Peyer's patch (tissue), 4 donors: Measurements from ENCODE around the gene GJE1. TPM values are rescaled to one million over a fixed set of nuclear protein-coding genes. Genes with fewer than 3 reads are reported as not detected.

Source experiments
- DNase-seq, 3 donors: peaks; one replicate each; pipeline ENCODE4 v3.0.0-alpha.2; 2017 to 2019
- H3K27ac ChIP-seq, 4 donors: fragments of 200-600 bp; sonication (generic); one replicate each; pipeline ENCODE4 v1.5.1; 2016 to 2019
- H3K27me3 ChIP-seq, 2 donors: fragments of 200-600 bp; sonication (generic); one replicate each; pipeline ENCODE4 v1.5.1; 2019
- H3K36me3 ChIP-seq, 3 donors: fragments of 200-600 bp; sonication (generic); one replicate each; pipeline ENCODE4 v1.5.1; 2016 to 2019
- H3K4me1 ChIP-seq, 4 donors: fragments of 200-600 bp; sonication (generic); one replicate each; pipeline ENCODE4 v1.5.1; 2016 to 2019
- H3K4me3 ChIP-seq, 4 donors: fragments of 200-600 bp; sonication (generic); 1 replicate in 3 of 4; 2 replicates in 1 of 4; pipeline ENCODE4 v1.5.1; 2016 to 2019; ENCODE audit warnings: mild to moderate bottlenecking in 1 of 4
- H3K9me3 ChIP-seq, 4 donors: fragments of 200-600 bp; sonication (generic); one replicate each; pipeline ENCODE4 v1.5.1; 2016 to 2019; ENCODE audit warnings: mild to moderate bottlenecking in 1 of 4
- POLR2A ChIP-seq, 2 donors: fragments of 450-650 bp; IDR thresholded peaks; one replicate each; pipeline ENCODE4 v1.5.1; 2017; ENCODE audit warnings: antibody characterized with exemption in 2 of 2, mild to moderate bottlenecking in 2 of 2, moderate library complexity in 2 of 2
- total RNA-seq, 4 donors: library from RNA; depleted of rRNA; stranded (reverse); fragments of >200 nt; gene quantifications; one replicate each; pipeline ENCODE4 v1.1.0, GENCODE V29; 2016
- TF ChIP-seq, protein P1 (sequence below), 6 experiments: fragments of 450-650 bp in 4 of 6; fragments of 200-600 bp in 2 of 6; sonication (generic) in 1 of 6; IDR thresholded peaks; one replicate each; pipeline ENCODE4 v1.5.1; 2017 to 2019; ENCODE audit warnings: antibody characterized with exemption in 6 of 6, mild to moderate bottlenecking in 3 of 6, moderate library complexity in 1 of 6

The GJE1 gene
- total RNA-seq, 4 donors from 2014 or later: not detected

DNA sequence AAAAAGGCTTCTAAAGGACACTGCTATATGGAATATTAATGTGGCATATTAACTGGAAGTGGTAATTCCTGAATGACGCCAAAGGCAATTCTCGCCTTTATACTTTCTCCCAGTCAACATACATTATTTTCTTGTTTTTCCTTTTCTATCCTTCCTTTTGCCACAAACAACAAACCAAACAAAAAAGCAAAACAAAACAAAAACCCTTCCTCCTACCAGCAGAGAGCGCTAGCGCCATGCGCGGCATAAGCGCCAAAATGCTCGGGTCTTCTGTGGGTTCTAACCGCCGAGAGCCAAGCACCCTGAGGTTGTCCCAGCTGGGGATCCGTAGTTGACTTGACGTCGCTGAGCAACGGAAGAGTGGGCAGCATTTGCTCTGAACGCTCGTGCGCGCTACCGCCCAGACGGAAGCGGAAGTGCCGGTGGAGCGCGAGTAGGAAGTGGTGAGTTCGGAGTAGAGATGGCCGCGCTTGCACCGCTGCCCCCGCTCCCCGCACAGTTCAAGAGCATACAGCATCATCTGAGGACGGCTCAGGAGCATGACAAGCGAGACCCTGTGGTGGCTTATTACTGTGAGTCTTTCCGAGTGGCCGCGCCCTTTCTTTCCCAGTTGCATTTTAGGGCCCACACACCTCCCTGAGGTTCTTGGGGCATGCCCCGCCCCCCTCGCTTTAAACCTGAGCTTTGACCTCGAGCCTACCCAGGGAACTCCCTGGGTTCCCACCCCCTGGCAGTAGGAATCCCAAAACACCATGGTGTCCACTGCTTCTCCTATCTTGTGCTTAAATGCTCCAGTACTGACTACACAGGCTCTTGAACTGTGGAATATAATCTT lies 14.3 kb downstream of the GJE1 start, which contains the start of the genes NMBR and VTA1:
NMBR (minus strand) TSS at position 295 of the 835 bp plus-strand sequence. CDS start 58,464 bp downstream, outside the sequence.
VTA1 (plus strand) TSS at position 436 of the 835 bp plus-strand sequence; CDS start at position 461, 25 bp downstream.
- peaks cover 0 to 20% (median 7%) of the 10 kb centered on the region in 4 donors for H3K4me1 ChIP-seq

DNA sequence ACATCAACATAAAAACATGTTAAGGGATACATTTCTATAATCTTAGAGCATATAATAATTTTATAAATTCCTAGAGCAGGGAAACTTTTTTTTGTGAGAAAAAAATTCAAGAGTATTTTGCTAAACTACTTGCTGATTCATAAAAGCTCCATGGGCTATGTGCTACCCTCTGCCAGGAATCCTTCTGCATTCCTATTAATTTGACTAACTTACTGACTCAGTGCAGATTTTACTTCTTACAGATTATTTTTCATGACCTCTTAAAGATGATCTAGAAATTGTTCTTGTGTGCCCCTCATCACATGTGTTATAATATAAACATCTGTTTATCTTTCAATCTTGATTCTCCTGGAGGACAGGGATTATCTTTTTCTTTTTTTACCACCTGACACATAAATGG lies 20.0 kb downstream of the GJE1 start:
- TF ChIP-seq, protein P1, sequence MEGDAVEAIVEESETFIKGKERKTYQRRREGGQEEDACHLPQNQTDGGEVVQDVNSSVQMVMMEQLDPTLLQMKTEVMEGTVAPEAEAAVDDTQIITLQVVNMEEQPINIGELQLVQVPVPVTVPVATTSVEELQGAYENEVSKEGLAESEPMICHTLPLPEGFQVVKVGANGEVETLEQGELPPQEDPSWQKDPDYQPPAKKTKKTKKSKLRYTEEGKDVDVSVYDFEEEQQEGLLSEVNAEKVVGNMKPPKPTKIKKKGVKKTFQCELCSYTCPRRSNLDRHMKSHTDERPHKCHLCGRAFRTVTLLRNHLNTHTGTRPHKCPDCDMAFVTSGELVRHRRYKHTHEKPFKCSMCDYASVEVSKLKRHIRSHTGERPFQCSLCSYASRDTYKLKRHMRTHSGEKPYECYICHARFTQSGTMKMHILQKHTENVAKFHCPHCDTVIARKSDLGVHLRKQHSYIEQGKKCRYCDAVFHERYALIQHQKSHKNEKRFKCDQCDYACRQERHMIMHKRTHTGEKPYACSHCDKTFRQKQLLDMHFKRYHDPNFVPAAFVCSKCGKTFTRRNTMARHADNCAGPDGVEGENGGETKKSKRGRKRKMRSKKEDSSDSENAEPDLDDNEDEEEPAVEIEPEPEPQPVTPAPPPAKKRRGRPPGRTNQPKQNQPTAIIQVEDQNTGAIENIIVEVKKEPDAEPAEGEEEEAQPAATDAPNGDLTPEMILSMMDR (IDR thresholded peaks at IDR 0.05): no peak
- Histone ChIP-seq H3K27ac (no peak overlapping the region), H3K4me3 (no peak overlapping the region), H3K9me3 (no peaks in the 10 kb centered on the region), H3K4me1 (peaks cover 0 to 16% (median 6%) of the 10 kb centered on the region in 4 donors), H3K36me3 (peaks cover 0 to 7% (median 0%) of the 10 kb centered on the region in 3 donors), H3K27me3 (no peaks in the 10 kb centered on the region)
- no peak for DNase-seq

More for the DNA sequence above, 14.3 kb downstream of the GJE1 start, which contains the start of the genes NMBR and VTA1:
- Histone ChIP-seq H3K36me3 (peaks cover 0 to 7% (median 0%) of the 10 kb centered on the region in 3 donors), H3K4me3 (peak within 1 kb of the TSS; percentile 64 to 84 (median 72)), H3K9me3 (no peaks in the 10 kb centered on the region), H3K27me3 (no peaks in the 10 kb centered on the region), H3K27ac (peak within 1 kb of the TSS; percentile 38 to 78 (median 62))
- DNase-seq: peak; percentile 95 to 99 (median 96)
- TF ChIP-seq POLR2A (IDR thresholded peaks at IDR 0.05): peak; percentile 45 to 53
- TF ChIP-seq, protein P1 (IDR thresholded peaks at IDR 0.05): peak; percentile 75 to 96 (median 90)

DNA sequence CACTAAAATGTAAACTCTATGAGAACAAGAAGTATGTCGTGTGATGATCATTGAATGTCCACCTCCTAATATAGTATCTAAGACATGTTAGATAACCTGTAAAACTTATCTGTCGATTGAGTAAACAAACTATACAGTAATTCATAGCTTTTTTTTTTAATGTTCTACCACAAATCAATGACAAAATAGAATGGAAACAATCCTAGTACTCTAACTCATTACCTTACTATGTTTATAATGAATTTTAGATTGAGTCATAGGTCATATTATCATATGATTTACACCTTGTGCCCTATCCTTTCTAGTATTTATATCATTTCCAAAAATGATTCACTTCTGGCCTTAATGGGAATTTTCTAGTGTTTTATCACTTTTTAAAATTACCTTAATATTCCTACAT lies 20.5 kb downstream of the GJE1 start:
- DNase-seq: no peak
- Histone ChIP-seq H3K4me3 (no peak overlapping the region), H3K27ac (no peak overlapping the region), H3K27me3 (no peaks in the 10 kb centered on the region), H3K36me3 (peaks cover 0 to 7% (median 0%) of the 10 kb centered on the region in 3 donors), H3K4me1 (peaks cover 0 to 11% (median 3%) of the 10 kb centered on the region in 4 donors), H3K9me3 (no peaks in the 10 kb centered on the region)
- TF ChIP-seq POLR2A (IDR thresholded peaks at IDR 0.05): no peak
- TF ChIP-seq, protein P1 (IDR thresholded peaks at IDR 0.05): no peak

DNA sequence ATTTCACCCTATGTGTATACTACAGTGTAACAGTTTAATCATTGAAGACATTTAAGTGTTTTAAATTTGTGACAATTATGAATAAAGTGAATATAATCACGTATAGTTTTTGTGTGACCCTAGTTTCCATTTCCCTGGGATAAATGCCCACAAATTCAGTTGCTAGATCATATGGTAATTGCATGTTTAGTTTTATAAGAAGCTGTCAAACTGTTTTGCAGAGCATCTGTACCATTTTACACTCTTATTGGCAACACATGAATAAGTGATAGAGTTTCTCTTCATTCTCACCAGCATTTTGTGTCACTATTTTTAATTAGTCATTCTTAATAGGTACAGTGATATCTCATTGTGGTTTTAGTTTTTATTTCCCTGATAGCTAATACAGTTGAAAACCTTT lies 21.6 kb downstream of the GJE1 start:
- no peaks in the 10 kb centered on the region for H3K9me3 ChIP-seq
- DNase-seq: no peak
- H3K4me3 ChIP-seq: no peak overlapping the region
- peaks cover 0 to 7% (median 0%) of the 10 kb centered on the region in 3 donors for H3K36me3 ChIP-seq
- no peaks in the 10 kb centered on the region for H3K27me3 ChIP-seq
- H3K4me1 ChIP-seq: no peaks in the 10 kb centered on the region
- TF ChIP-seq, protein P1 (IDR thresholded peaks at IDR 0.05): no peak
- no peak for TF ChIP-seq POLR2A (IDR thresholded peaks at IDR 0.05)
- no peak overlapping the region for H3K27ac ChIP-seq

DNA sequence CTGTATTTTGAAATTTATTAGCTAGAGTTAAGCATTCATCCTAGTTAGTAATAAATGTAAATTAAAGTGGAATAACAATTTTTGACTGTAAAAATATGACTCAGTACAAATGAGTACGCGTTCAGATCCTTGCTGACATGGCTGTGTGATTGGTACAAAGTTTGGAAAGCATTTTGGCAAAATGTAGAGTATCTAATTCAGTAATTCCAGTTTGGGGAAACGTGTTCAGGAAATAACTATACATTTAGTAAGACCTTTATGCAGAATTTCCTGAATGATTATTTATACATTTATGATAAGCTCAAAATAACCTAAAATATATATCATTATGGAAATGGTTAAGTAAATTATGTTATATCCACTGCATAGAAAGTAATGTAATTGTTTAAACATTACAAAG lies 22.4 kb downstream of the GJE1 start:
- Histone ChIP-seq H3K27me3 (no peaks in the 10 kb centered on the region), H3K36me3 (peaks cover 0 to 7% (median 0%) of the 10 kb centered on the region in 3 donors), H3K4me3 (no peak overlapping the region), H3K9me3 (no peaks in the 10 kb centered on the region), H3K4me1 (no peaks in the 10 kb centered on the region), H3K27ac (no peak overlapping the region)
- TF ChIP-seq, protein P1 (IDR thresholded peaks at IDR 0.05): no peak
- no peak for TF ChIP-seq POLR2A (IDR thresholded peaks at IDR 0.05)
- DNase-seq: no peak
